PC-3 (cell line): ENCODE data around the gene TUT1. TPM values are rescaled to one million over a fixed set of nuclear protein-coding genes. Genes with fewer than 3 reads are reported as not detected.

Experiments
- ATAC-seq: fragments of 200-7000 bp; cut with Tn5 transposase; 2 replicates; pipeline ENCODE4 v1.9.1; 2020; ENCODE audit warnings: mild to moderate bottlenecking, moderate library complexity
- BruUV-seq: library from RNA; stranded (reverse); fragments of 400-500 nt; replicated peaks from 2 replicates; lab custom pipeline; 2021; lab: Mats Ljungman, UMichigan
- CTCF ChIA-PET: fragments of 300-600 bp; sonication (Branson Sonifier 250); formaldehyde crosslinking; loops from one replicate; lab custom pipeline; 2022; ENCODE audit warnings: antibody characterized with exemption; lab: Charles Lee
- POLR2A ChIA-PET: fragments of 300-600 bp; sonication (Branson Sonifier 250); formaldehyde crosslinking; loops from one replicate; lab custom pipeline; 2022; ENCODE audit warnings: antibody characterized with exemption; ENCODE audit not compliant: unreplicated experiment; lab: Charles Lee
- DNase-seq: peaks from one replicate; pipeline ENCODE4 v3.0.0-alpha.2; 2015
- H2AFZ ChIP-seq: fragments of 300-600 bp; sonication (generic); 2 replicates; pipeline ENCODE4 v1.6.0; 2016; ENCODE audit warnings: antibody characterized with exemption, low read length
- H3F3A ChIP-seq: fragments of 300-600 bp; sonication (generic); one replicate; pipeline ENCODE4 v1.6.0; 2017; ENCODE audit warnings: antibody characterized with exemption, low read length, control low read depth, mild to moderate bottlenecking; ENCODE audit not compliant: unreplicated experiment
- H3K27ac ChIP-seq: fragments of 300-600 bp; sonication (generic); 2 replicates; pipeline ENCODE4 v1.5.1; 2016; ENCODE audit warnings: mild to moderate bottlenecking, low read length
- H3K27me3 ChIP-seq: fragments of 300-600 bp; sonication (generic); 2 replicates; pipeline ENCODE4 v1.6.1; 2016; ENCODE audit warnings: low read length, mixed read lengths
- H3K36me3 ChIP-seq: fragments of 300-600 bp; sonication (generic); 2 replicates; pipeline ENCODE4 v1.6.1; 2016; ENCODE audit warnings: low read depth, mixed run types, low read length, mixed read lengths
- H3K4me1 ChIP-seq: fragments of 300-600 bp; sonication (generic); 2 replicates; pipeline ENCODE4 v1.5.1; 2016; ENCODE audit warnings: low read length; ENCODE audit not compliant: insufficient read depth
- H3K4me2 ChIP-seq: fragments of 300-600 bp; sonication (generic); 2 replicates; pipeline ENCODE4 v1.6.0; 2016; ENCODE audit warnings: low read length
- H3K4me3 ChIP-seq: fragments of 300-600 bp; sonication (generic); 2 replicates; pipeline ENCODE4 v1.5.1; 2016; ENCODE audit warnings: mild to moderate bottlenecking, low read length, mixed read lengths
- H3K79me2 ChIP-seq: fragments of 300-600 bp; sonication (generic); 2 replicates; pipeline ENCODE4 v1.6.1; 2017; ENCODE audit warnings: low read length, mixed read lengths
- H3K9ac ChIP-seq: fragments of 300-600 bp; sonication (generic); 2 replicates; pipeline ENCODE4 v1.6.0; 2016; ENCODE audit warnings: mild to moderate bottlenecking, low read length
- H3K9me2 ChIP-seq: fragments of 300-600 bp; sonication (generic); replicated peaks from 2 replicates; pipeline ENCODE4 v1.6.1; 2016; ENCODE audit warnings: mixed run types, low read length, mixed read lengths
- H3K9me3 ChIP-seq: fragments of 300-600 bp; sonication (generic); 2 replicates; pipeline ENCODE4 v1.6.1; 2016; ENCODE audit warnings: low read length, mixed read lengths
- H4K20me1 ChIP-seq: fragments of 300-600 bp; sonication (generic); 2 replicates; pipeline ENCODE4 v1.6.1; 2016; ENCODE audit warnings: low read length, mixed read lengths
- CTCF ChIP-seq: fragments of 300-600 bp; sonication (generic); conservative IDR thresholded peaks from 2 replicates; pipeline ENCODE4 v1.5.1; 2017; ENCODE audit warnings: antibody characterized with exemption, low read depth, mild to moderate bottlenecking, low read length
- EZH2 ChIP-seq: fragments of 300-600 bp; sonication (generic); IDR thresholded peaks from one replicate; pipeline ENCODE4 v1.6.1; 2017; ENCODE audit warnings: antibody characterized with exemption, mild to moderate bottlenecking, low read length; ENCODE audit not compliant: unreplicated experiment
- EZH2phosphoT487 ChIP-seq: fragments of 300-600 bp; sonication (generic); IDR thresholded peaks from 2 replicates; pipeline ENCODE4 v1.6.1; 2018; ENCODE audit warnings: mild to moderate bottlenecking, antibody characterized with exemption, low read length, borderline replicate concordance
- intact Hi-C: fragments of 100-400 bp; cut with micrococcal nuclease; formaldehyde crosslinking; loops from 2 replicates; pipeline ENCODE4 v1.9.0; 2023
- total RNA-seq: library from RNA; depleted of rRNA; stranded (reverse); fragments of >200 nt; gene quantifications from 2 replicates; pipeline ENCODE4 v1.2.3, GENCODE V29; 2014

Gene TUT1
- total RNA-seq, 1 experiment from 2014 or later = 17.8 TPM

DNA sequence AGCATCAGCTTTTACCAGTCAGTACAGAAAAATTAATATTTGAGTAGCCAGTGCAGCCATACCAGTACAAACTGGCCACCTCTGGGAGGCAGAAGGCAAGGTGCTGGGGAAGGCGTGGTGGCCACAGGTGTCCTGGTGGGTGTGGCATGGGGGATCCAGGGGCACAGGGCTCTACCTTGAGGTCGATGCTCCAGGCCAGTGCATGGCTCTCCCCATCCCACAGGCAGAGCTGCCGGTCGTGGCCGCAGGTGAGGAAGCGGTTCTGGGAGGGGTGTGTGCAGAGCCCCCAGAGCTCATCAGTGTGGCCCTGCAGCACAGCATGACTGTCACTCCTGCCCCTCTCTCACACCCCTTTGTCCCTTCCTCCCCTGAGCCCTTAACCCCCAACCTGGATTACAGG lies 14.1 kb upstream of the TUT1 start:
- no peak overlapping the region for H2AFZ ChIP-seq
- no peaks in the 10 kb centered on the region for H3K27me3 ChIP-seq
- H3K27ac ChIP-seq = no peak overlapping the region
- BruUV-seq = no TSS peak
- no peaks in the 10 kb centered on the region for H3F3A ChIP-seq
- H3K9ac ChIP-seq = no peak overlapping the region
- H3K4me3 ChIP-seq = no peak overlapping the region
- H3K9me2 ChIP-seq = no peaks in the 10 kb centered on the region
- intact Hi-C loops = no loop called here
- ATAC-seq (no peak), DNase-seq (no peak)
- POLR2A ChIA-PET = no interaction called here
- H3K9me3 ChIP-seq = no peaks in the 10 kb centered on the region
- CTCF ChIA-PET = interaction anchor here (0.8 kb wide), 1 partner anchor 11 kb away, joined by 3 read pairs; no protein-coding TSS in a partner anchor
- H3K4me1 ChIP-seq = peaks cover 8% of the 10 kb centered on the region; the same call in 1 of the 2 replicates
- TF ChIP-seq CTCF (no peak), EZH2 (no peak)
- peaks cover 11% of the 10 kb centered on the region for H3K79me2 ChIP-seq
- H3K4me2 ChIP-seq = no peak overlapping the region
- no peaks in the 10 kb centered on the region for H3K36me3 ChIP-seq
- H4K20me1 ChIP-seq = no peaks in the 10 kb centered on the region

DNA sequence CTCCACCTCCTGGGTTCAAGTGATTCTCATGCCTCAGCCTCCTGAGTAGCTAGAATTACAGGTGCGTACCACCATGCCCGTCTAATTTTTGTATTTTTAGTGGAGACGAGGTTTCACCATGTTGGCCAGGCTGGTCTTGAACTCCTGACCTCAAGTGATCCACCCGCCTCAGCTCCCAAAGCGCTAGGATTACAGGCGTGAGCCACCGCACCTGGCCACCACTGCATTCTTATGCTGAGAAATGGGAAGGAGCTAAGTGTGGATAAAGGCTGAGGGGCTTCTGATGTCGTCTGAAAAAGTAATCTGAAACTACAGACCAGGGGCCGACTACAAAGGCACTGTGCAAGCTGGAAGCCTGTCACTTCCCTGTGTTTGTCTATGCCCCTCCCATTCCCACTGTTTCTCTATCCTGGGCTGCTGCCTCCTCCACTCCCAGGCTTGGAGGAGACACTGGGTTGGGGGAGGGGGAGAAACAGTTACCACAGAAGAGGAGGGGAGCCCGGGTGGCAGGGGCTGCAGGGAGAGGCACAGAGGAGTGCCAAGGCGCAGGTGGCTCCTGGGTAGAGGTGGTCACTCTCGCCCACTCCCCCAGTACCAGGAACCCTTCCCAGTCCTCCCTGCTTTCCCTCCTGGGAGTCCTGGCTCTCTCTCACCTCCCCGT lies 13.3 kb upstream of the TUT1 start:
- ATAC-seq (no peak), DNase-seq (no peak)
- H3K4me2 ChIP-seq = no peak overlapping the region
- H2AFZ ChIP-seq = no peak overlapping the region
- no peak overlapping the region for H3K9ac ChIP-seq
- no peaks in the 10 kb centered on the region for H3K27me3 ChIP-seq
- no peaks in the 10 kb centered on the region for H3K9me3 ChIP-seq
- ChIA-PET POLR2A (no interaction called here), CTCF (no interaction called here)
- TF ChIP-seq CTCF (no peak), EZH2phosphoT487 (no peak), EZH2 (no peak)
- no peaks in the 10 kb centered on the region for H4K20me1 ChIP-seq
- H3K79me2 ChIP-seq = peaks cover 20% of the 10 kb centered on the region
- BruUV-seq = no TSS peak
- no peak overlapping the region for H3K27ac ChIP-seq
- no peak overlapping the region for H3K4me3 ChIP-seq
- H3F3A ChIP-seq = no peaks in the 10 kb centered on the region
- no peaks in the 10 kb centered on the region for H3K9me2 ChIP-seq
- peaks cover 15% of the 10 kb centered on the region for H3K4me1 ChIP-seq
- intact Hi-C loops = loop anchor here (5.0 kb wide), 1 partner anchor 68 kb away; the partner anchor contains the start of genes LBHD1 and UQCC3
- peaks cover 5% of the 10 kb centered on the region; the same call in 1 of the 2 replicates for H3K36me3 ChIP-seq

GRCh38 chr11:62603776-62604299 lies 12.5 kb upstream of the TUT1 start:
- no peak for TF ChIP-seq EZH2phosphoT487
- TF ChIP-seq EZH2 = no peak
- TF ChIP-seq CTCF = no peak
- no peak for ATAC-seq
- BruUV-seq = no TSS peak
- intact Hi-C loops = loop anchor here (5.0 kb wide), 1 partner anchor 68 kb away; the partner anchor contains the start of genes LBHD1 and UQCC3
- Histone ChIP-seq H3K4me1 (peaks cover 21% of the 10 kb centered on the region), H3K36me3 (peaks cover 6% of the 10 kb centered on the region; the same call in 1 of the 2 replicates), H3K4me3 (no peak overlapping the region), H4K20me1 (no peaks in the 10 kb centered on the region), H3K79me2 (peaks cover 28% of the 10 kb centered on the region), H3K9ac (no peak overlapping the region), H3F3A (no peaks in the 10 kb centered on the region), H3K27ac (no peak overlapping the region), H3K27me3 (no peaks in the 10 kb centered on the region), H3K9me3 (no peaks in the 10 kb centered on the region), H2AFZ (no peak overlapping the region), H3K9me2 (no peaks in the 10 kb centered on the region), H3K4me2 (no peak overlapping the region)
- DNase-seq = no peak
- POLR2A ChIA-PET = no interaction called here
- CTCF ChIA-PET = no interaction called here
